AML-193 (cell line): ENCODE data around the gene TAS2R1.

ENCODE experiments used
- DNase-seq, 2 experiments: peaks; one replicate each; lab custom pipeline; 2025; lab: John Stamatoyannopoulos, UW

The TAS2R1 gene

GRCh38 chr5:9630251-9630650 lies at the start of gene TAS2R1:
Gene TAS2R1, minus strand, starts transcription at chr5:9630351. Its CDS starts 319 bp downstream, at chr5:9630032.
- DNase-seq, result no peak

- DNase-seq, result no peak
Observed at GRCh38 chr5:9670371-9670770, 40.2 kb upstream of the TAS2R1 start.

- no peak for DNase-seq
Observed at GRCh38 chr5:9667906-9668305, 37.8 kb upstream of the TAS2R1 start.

GRCh38 chr5:9663891-9664290 lies 33.7 kb upstream of the TAS2R1 start:
- DNase-seq, result no peak

GRCh38 chr5:9661316-9662015 lies 31.3 kb upstream of the TAS2R1 start:
- no peak for DNase-seq

GRCh38 chr5:9658706-9659105 lies 28.6 kb upstream of the TAS2R1 start:
- no peak for DNase-seq

GRCh38 chr5:9657819-9658218 lies 27.7 kb upstream of the TAS2R1 start:
- DNase-seq, result no peak

GRCh38 chr5:9655641-9656040 lies 25.5 kb upstream of the TAS2R1 start:
- no peak for DNase-seq

- no peak for DNase-seq
Observed at GRCh38 chr5:9654886-9655285, 24.7 kb upstream of the TAS2R1 start.

GRCh38 chr5:9653811-9654210 lies 23.7 kb upstream of the TAS2R1 start:
- DNase-seq, result no peak

GRCh38 chr5:9653061-9653460 lies 22.9 kb upstream of the TAS2R1 start:
- DNase-seq, result no peak

- no peak for DNase-seq
Observed at GRCh38 chr5:9652295-9652694, 22.1 kb upstream of the TAS2R1 start.

- DNase-seq, result no peak
Observed at GRCh38 chr5:9646843-9647242, 16.7 kb upstream of the TAS2R1 start.

- DNase-seq, result no peak
Observed at GRCh38 chr5:9644630-9645029, 14.5 kb upstream of the TAS2R1 start.

- no peak for DNase-seq
Observed at GRCh38 chr5:9642621-9643020, 12.5 kb upstream of the TAS2R1 start.

GRCh38 chr5:9641806-9642355 lies 11.7 kb upstream of the TAS2R1 start:
- DNase-seq, result no peak

- DNase-seq, result no peak
Observed at GRCh38 chr5:9632495-9632894, 2.3 kb upstream of the TAS2R1 start.

- no peak for DNase-seq
Observed at GRCh38 chr5:9627541-9627940, 2.6 kb downstream of the TAS2R1 start.

GRCh38 chr5:9626955-9627354 lies 3.2 kb downstream of the TAS2R1 start:
- DNase-seq, result no peak

- DNase-seq, result no peak
Observed at GRCh38 chr5:9625731-9626130, 4.4 kb downstream of the TAS2R1 start.

- no peak for DNase-seq
Observed at GRCh38 chr5:9625286-9625685, 4.9 kb downstream of the TAS2R1 start.

GRCh38 chr5:9624196-9624947 lies 5.8 kb downstream of the TAS2R1 start:
- no peak for DNase-seq

GRCh38 chr5:9623661-9624060 lies 6.5 kb downstream of the TAS2R1 start:
- no peak for DNase-seq
